SH-SY5Y (cell line): ENCODE results near the gene DMBT1.

Experiments
- GATA2 ChIP-seq: IDR thresholded peaks from 2 replicates; pipeline ENCODE4 v1.6.1; 2011; ENCODE audit warnings: mild to moderate bottlenecking, low read depth, low read length
- GATA3 ChIP-seq: IDR thresholded peaks from 2 replicates; pipeline ENCODE4 v1.6.1; 2011; ENCODE audit warnings: low read depth, mild to moderate bottlenecking, low read length, moderate library complexity

DNA sequence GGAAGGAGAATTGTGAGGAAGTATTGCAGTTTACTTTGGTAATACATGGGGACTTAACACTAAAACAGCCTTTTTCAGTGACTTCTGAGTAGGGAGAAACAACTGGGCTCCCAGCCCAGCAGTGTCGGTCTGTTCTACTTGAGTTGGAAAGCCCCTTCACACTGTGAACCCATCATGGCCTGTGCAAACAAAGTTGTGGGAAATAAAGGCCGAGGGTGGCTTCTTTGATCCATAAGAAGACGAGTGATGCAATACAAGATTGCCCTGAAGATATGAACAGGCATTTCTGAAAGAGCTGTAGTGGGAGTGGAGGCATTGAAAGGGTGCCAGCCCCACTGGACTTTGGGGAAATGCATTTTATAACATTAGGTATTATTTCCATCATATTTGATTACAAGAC, 110.8 kb downstream of the DMBT1 start:
- no peak for TF ChIP-seq GATA2
- no peak for TF ChIP-seq GATA3
